H9 (cell line): ENCODE results near the gene KATNB1. TPM values are rescaled to one million over a fixed set of nuclear protein-coding genes. Genes with fewer than 3 reads are reported as not detected.

Experiments used
- DNase-seq: peaks from one replicate; pipeline ENCODE4 v3.0.0-alpha.2; 2017
- H2AFZ ChIP-seq: one replicate; pipeline ENCODE4 v1.6.1; 2013; ENCODE audit warnings: mild to moderate bottlenecking, low read length, control low read depth, moderate library complexity
- H2AK5ac ChIP-seq: 2 replicates; pipeline ENCODE4 v1.6.1; 2013; ENCODE audit warnings: low read length, control low read depth, mixed read lengths; ENCODE audit not compliant: insufficient read length
- H2BK120ac ChIP-seq: one replicate; pipeline ENCODE4 v1.6.1; 2013; ENCODE audit warnings: low read depth, mild to moderate bottlenecking, low read length, control low read depth, inconsistent platforms; ENCODE audit not compliant: poor library complexity, severe bottlenecking
- H2BK12ac ChIP-seq: 2 replicates; pipeline ENCODE4 v1.6.1; 2013; ENCODE audit warnings: low read length, control low read depth, mixed read lengths, low read depth; ENCODE audit not compliant: insufficient read length
- H2BK15ac ChIP-seq: 2 replicates; pipeline ENCODE4 v1.6.1; 2013; ENCODE audit warnings: low read depth, low read length, control low read depth
- H2BK20ac ChIP-seq: one replicate; pipeline ENCODE4 v1.6.1; 2013; ENCODE audit warnings: low read depth, mild to moderate bottlenecking, low read length, control low read depth, inconsistent platforms; ENCODE audit not compliant: poor library complexity, severe bottlenecking
- H2BK5ac ChIP-seq: 2 replicates; pipeline ENCODE4 v1.6.1; 2013; ENCODE audit warnings: low read length, control low read depth, mixed read lengths; ENCODE audit not compliant: insufficient read length
- H3K14ac ChIP-seq: 2 replicates; pipeline ENCODE4 v1.6.1; 2013; ENCODE audit warnings: low read length, control low read depth; ENCODE audit not compliant: insufficient read depth
- H3K18ac ChIP-seq: 2 replicates; pipeline ENCODE4 v1.6.1; 2013; ENCODE audit warnings: low read depth, mild to moderate bottlenecking, mixed read lengths, low read length, control low read depth; ENCODE audit not compliant: insufficient read length
- H3K23ac ChIP-seq: 2 replicates; pipeline ENCODE4 v1.6.1; 2013; ENCODE audit warnings: low read length, control low read depth, mixed read lengths, low read depth; ENCODE audit not compliant: insufficient read length
- H3K23me2 ChIP-seq: 2 replicates; pipeline ENCODE4 v1.6.1; 2013; ENCODE audit warnings: low read depth, mild to moderate bottlenecking, mixed read lengths, low read length, control low read depth; ENCODE audit not compliant: insufficient read length, poor library complexity, severe bottlenecking
- H3K27ac ChIP-seq: 2 replicates; pipeline ENCODE4 v1.5.1; 2013; ENCODE audit warnings: low read length, control low read depth, mixed read lengths, low read depth; ENCODE audit not compliant: insufficient read length
- H3K27me3 ChIP-seq: 2 replicates; pipeline ENCODE4 v1.6.1; 2013; ENCODE audit warnings: low read length, control low read depth, inconsistent platforms; ENCODE audit not compliant: insufficient read depth
- H3K4ac ChIP-seq: 2 replicates; pipeline ENCODE4 v1.6.1; 2013; ENCODE audit warnings: low read depth, mild to moderate bottlenecking, control low read depth, inconsistent platforms, low read length, moderate library complexity
- H3K4me1 ChIP-seq: 2 replicates; pipeline ENCODE4 v1.6.1; 2013; ENCODE audit warnings: low read length, control low read depth, inconsistent platforms; ENCODE audit not compliant: insufficient read depth
- H3K4me2 ChIP-seq: 2 replicates; pipeline ENCODE4 v1.6.1; 2013; ENCODE audit warnings: low read length, control low read depth, mixed read lengths; ENCODE audit not compliant: insufficient read length, insufficient read depth
- H3K56ac ChIP-seq: 2 replicates; pipeline ENCODE4 v1.6.1; 2013; ENCODE audit warnings: low read depth, mild to moderate bottlenecking, mixed read lengths, low read length, control low read depth; ENCODE audit not compliant: insufficient read length
- H3K79me1 ChIP-seq: 2 replicates; pipeline ENCODE4 v1.6.1; 2013; ENCODE audit warnings: low read depth, mild to moderate bottlenecking, moderate library complexity, low read length, control low read depth, inconsistent platforms; ENCODE audit not compliant: insufficient read depth, poor library complexity, severe bottlenecking
- H3K79me2 ChIP-seq: 2 replicates; pipeline ENCODE4 v1.6.1; 2013; ENCODE audit warnings: low read length, control low read depth, inconsistent platforms; ENCODE audit not compliant: insufficient read depth
- H3K9ac ChIP-seq: 2 replicates; pipeline ENCODE4 v1.6.1; 2013; ENCODE audit warnings: low read length, control low read depth, mixed read lengths; ENCODE audit not compliant: insufficient read length; ENCODE audit errors: extremely low read depth
- H3K9me3 ChIP-seq: one replicate; pipeline ENCODE4 v1.6.1; 2013; ENCODE audit warnings: low read depth, low read length, inconsistent platforms; ENCODE audit not compliant: control insufficient read depth
- H3T11ph ChIP-seq: one replicate; pipeline ENCODE4 v1.6.1; 2013; ENCODE audit warnings: mild to moderate bottlenecking, low read length, control low read depth, inconsistent platforms
- H4K20me1 ChIP-seq: one replicate; pipeline ENCODE4 v1.6.1; 2013; ENCODE audit not compliant: control insufficient read depth, insufficient read length, insufficient read depth
- H4K5ac ChIP-seq: 2 replicates; pipeline ENCODE4 v1.6.1; 2013; ENCODE audit warnings: low read depth, mild to moderate bottlenecking, mixed read lengths, low read length, control low read depth; ENCODE audit not compliant: insufficient read length
- H4K8ac ChIP-seq: replicated peaks from 2 replicates; pipeline ENCODE4 v1.6.1; 2013; ENCODE audit warnings: low read length, control low read depth, mixed read lengths, low read depth; ENCODE audit not compliant: insufficient read length
- H4K91ac ChIP-seq: 2 replicates; pipeline ENCODE4 v1.6.1; 2013; ENCODE audit warnings: low read depth, mild to moderate bottlenecking, moderate library complexity, mixed read lengths, low read length, control low read depth; ENCODE audit not compliant: insufficient read length
- H3K27ac Mint-ChIP-seq, 3 experiments: 2 replicates in 2 of 3; 3 replicates in 1 of 3; pipeline ENCODE4 v1.8.0; 2020 to 2021; ENCODE audit warnings: mixed read lengths in 3 of 3, mild to moderate bottlenecking in 1 of 3, moderate library complexity in 1 of 3
- H3K27me3 Mint-ChIP-seq: 2 replicates; pipeline ENCODE4 v1.8.0; 2021; ENCODE audit warnings: low read depth, mild to moderate bottlenecking, moderate library complexity, mixed read lengths
- H3K36me3 Mint-ChIP-seq, 3 experiments: 2 replicates in 2 of 3; 3 replicates in 1 of 3; pipeline ENCODE4 v1.8.0; 2020 to 2021; ENCODE audit warnings: low read depth in 3 of 3, mixed read lengths in 3 of 3; ENCODE audit not compliant: insufficient read depth in 1 of 3
- H3K4me1 Mint-ChIP-seq, 2 experiments: 2 replicates each; pipeline ENCODE4 v1.8.0; 2020; ENCODE audit warnings: mixed read lengths in 2 of 2
- H3K4me3 Mint-ChIP-seq, 2 experiments: 2 replicates in 1 of 2; 3 replicates in 1 of 2; pipeline ENCODE4 v1.8.0; 2020 to 2021; ENCODE audit warnings: mild to moderate bottlenecking in 2 of 2, mixed read lengths in 2 of 2, moderate library complexity in 1 of 2
- H3K9me3 Mint-ChIP-seq, 2 experiments: 2 replicates in 1 of 2; 3 replicates in 1 of 2; pipeline ENCODE4 v1.8.0; 2020; ENCODE audit warnings: mild to moderate bottlenecking in 2 of 2, mixed read lengths in 2 of 2, moderate library complexity in 1 of 2
- WGBS: extraction: QIAGEN DNeasy Blood & Tissue Kit; methylation state at CpG from one replicate; pipeline ENCODE4 v1.1.7; 2013; ENCODE audit warnings: missing lambda C conversion rate, low lambda C conversion rate, mixed read lengths; ENCODE audit not compliant: insufficient read length; ENCODE audit errors: extremely low coverage; 5-methylcytosine and 5-hydroxymethylcytosine counted together
- total RNA-seq: library from RNA; stranded (reverse); gene quantifications from 2 replicates; pipeline ENCODE4 v1.2.1, GENCODE V29; 2021
- TF ChIP-seq, protein P1 (sequence below): fragments of 200-600 bp; sonication (generic); conservative IDR thresholded peaks from 3 replicates; pipeline ENCODE4 v1.8.0; 2021; ENCODE audit warnings: antibody characterized with exemption, mild to moderate bottlenecking

The KATNB1 gene
- total RNA-seq, 1 experiment from 2014 or later = 29.9 TPM

DNA sequence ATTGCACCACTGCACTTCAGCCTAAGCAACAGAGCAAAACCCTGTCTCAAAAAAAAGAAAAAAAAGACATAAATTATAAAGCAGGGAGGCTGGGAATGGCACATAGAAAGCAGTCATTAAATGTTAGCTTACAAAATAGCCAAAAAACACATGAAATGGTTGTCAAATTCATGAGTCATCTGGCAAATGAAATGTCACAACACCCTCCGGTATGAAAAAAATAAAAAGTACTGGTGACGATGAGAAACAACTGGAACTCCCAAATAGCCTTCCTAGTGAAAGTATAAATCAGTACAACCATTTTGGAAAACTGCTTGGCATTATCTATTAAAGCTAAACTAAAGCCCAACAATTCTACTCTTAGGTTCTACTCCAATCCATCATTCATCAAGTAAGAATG is 3.5 kb upstream of the KATNB1 start:
- H3K27me3 ChIP-seq = no peaks in the 10 kb centered on the region
- no peak overlapping the region for H3K9ac ChIP-seq
- no peak overlapping the region for H3K4ac ChIP-seq
- H3K56ac ChIP-seq = no peak overlapping the region
- H4K5ac ChIP-seq = no peak overlapping the region
- no peaks in the 10 kb centered on the region for H3K79me2 ChIP-seq
- H3K23me2 ChIP-seq = peaks cover 11% of the 10 kb centered on the region
- H3K14ac ChIP-seq = no peak overlapping the region
- H3K79me1 ChIP-seq = no peaks in the 10 kb centered on the region
- H3K27ac Mint-ChIP-seq = no peak overlapping the region
- peaks cover 0 to 3% of the 10 kb centered on the region in 2 experiments; a peak in 3 of 5 replicates for H3K9me3 Mint-ChIP-seq
- H2BK120ac ChIP-seq = no peak overlapping the region
- no peak overlapping the region for H3K4me3 Mint-ChIP-seq
- no peak overlapping the region for H4K8ac ChIP-seq
- peaks cover 5% of the 10 kb centered on the region for H3K27me3 Mint-ChIP-seq
- DNase-seq = no peak
- peaks cover 0 to 5% (median 2%) of the 10 kb centered on the region in 3 experiments; a peak in 2 of 7 replicates for H3K36me3 Mint-ChIP-seq
- H2BK20ac ChIP-seq = no peak overlapping the region
- H3K18ac ChIP-seq = no peak overlapping the region
- no peaks in the 10 kb centered on the region for H3K9me3 ChIP-seq
- H4K20me1 ChIP-seq = no peaks in the 10 kb centered on the region
- H2BK5ac ChIP-seq = no peak overlapping the region
- peaks cover 10 to 23% of the 10 kb centered on the region in 2 experiments for H3K4me1 Mint-ChIP-seq
- H2BK12ac ChIP-seq = no peak overlapping the region
- H3K4me1 ChIP-seq = no peaks in the 10 kb centered on the region
- no peak overlapping the region for H3T11ph ChIP-seq
- no peak overlapping the region for H4K91ac ChIP-seq
- no CpG with 5 or more reads among the region's 2 CpGs for WGBS
- no peak overlapping the region for H2AK5ac ChIP-seq
- no peak overlapping the region for H3K23ac ChIP-seq
- H2BK15ac ChIP-seq = no peak overlapping the region
- TF ChIP-seq, protein P1, sequence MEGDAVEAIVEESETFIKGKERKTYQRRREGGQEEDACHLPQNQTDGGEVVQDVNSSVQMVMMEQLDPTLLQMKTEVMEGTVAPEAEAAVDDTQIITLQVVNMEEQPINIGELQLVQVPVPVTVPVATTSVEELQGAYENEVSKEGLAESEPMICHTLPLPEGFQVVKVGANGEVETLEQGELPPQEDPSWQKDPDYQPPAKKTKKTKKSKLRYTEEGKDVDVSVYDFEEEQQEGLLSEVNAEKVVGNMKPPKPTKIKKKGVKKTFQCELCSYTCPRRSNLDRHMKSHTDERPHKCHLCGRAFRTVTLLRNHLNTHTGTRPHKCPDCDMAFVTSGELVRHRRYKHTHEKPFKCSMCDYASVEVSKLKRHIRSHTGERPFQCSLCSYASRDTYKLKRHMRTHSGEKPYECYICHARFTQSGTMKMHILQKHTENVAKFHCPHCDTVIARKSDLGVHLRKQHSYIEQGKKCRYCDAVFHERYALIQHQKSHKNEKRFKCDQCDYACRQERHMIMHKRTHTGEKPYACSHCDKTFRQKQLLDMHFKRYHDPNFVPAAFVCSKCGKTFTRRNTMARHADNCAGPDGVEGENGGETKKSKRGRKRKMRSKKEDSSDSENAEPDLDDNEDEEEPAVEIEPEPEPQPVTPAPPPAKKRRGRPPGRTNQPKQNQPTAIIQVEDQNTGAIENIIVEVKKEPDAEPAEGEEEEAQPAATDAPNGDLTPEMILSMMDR = no peak
- H3K27ac ChIP-seq = no peak overlapping the region
- no peak overlapping the region for H3K4me2 ChIP-seq
- no peak overlapping the region for H2AFZ ChIP-seq
